ENCODE data around the gene TNFAIP6.

DNA sequence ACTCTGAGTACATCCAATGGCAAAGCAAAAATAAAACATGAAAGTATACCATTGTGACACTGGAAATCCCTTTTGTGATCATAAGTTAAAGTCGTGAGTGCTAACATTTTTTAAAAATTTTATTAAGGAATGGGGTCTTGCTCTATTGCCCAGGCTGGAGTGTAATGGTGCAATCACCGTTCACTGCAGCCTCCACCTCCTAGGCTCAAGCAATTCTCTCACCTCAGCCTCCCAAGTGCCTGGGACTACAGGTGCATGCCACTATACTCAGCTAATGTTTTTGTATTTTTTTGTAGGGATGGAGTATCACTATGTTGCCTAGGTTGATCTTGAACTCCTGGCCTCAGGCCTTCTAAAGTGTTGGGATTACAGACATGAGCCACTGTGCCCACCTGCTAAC is 14.3 kb upstream of the TNFAIP6 start:
- TF ChIP-seq, protein P1, sequence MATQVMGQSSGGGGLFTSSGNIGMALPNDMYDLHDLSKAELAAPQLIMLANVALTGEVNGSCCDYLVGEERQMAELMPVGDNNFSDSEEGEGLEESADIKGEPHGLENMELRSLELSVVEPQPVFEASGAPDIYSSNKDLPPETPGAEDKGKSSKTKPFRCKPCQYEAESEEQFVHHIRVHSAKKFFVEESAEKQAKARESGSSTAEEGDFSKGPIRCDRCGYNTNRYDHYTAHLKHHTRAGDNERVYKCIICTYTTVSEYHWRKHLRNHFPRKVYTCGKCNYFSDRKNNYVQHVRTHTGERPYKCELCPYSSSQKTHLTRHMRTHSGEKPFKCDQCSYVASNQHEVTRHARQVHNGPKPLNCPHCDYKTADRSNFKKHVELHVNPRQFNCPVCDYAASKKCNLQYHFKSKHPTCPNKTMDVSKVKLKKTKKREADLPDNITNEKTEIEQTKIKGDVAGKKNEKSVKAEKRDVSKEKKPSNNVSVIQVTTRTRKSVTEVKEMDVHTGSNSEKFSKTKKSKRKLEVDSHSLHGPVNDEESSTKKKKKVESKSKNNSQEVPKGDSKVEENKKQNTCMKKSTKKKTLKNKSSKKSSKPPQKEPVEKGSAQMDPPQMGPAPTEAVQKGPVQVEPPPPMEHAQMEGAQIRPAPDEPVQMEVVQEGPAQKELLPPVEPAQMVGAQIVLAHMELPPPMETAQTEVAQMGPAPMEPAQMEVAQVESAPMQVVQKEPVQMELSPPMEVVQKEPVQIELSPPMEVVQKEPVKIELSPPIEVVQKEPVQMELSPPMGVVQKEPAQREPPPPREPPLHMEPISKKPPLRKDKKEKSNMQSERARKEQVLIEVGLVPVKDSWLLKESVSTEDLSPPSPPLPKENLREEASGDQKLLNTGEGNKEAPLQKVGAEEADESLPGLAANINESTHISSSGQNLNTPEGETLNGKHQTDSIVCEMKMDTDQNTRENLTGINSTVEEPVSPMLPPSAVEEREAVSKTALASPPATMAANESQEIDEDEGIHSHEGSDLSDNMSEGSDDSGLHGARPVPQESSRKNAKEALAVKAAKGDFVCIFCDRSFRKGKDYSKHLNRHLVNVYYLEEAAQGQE (tag by site-specific recombination; IDR thresholded peaks at IDR 0.05) = no peak
- TF ChIP-seq, protein P2, sequence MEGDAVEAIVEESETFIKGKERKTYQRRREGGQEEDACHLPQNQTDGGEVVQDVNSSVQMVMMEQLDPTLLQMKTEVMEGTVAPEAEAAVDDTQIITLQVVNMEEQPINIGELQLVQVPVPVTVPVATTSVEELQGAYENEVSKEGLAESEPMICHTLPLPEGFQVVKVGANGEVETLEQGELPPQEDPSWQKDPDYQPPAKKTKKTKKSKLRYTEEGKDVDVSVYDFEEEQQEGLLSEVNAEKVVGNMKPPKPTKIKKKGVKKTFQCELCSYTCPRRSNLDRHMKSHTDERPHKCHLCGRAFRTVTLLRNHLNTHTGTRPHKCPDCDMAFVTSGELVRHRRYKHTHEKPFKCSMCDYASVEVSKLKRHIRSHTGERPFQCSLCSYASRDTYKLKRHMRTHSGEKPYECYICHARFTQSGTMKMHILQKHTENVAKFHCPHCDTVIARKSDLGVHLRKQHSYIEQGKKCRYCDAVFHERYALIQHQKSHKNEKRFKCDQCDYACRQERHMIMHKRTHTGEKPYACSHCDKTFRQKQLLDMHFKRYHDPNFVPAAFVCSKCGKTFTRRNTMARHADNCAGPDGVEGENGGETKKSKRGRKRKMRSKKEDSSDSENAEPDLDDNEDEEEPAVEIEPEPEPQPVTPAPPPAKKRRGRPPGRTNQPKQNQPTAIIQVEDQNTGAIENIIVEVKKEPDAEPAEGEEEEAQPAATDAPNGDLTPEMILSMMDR (tag by site-specific recombination; IDR thresholded peaks at IDR 0.05) = no peak
- TF ChIP-seq ZNF792 (tag by site-specific recombination; IDR thresholded peaks at IDR 0.05) (no peak), ZNF391 (tag by site-specific recombination; IDR thresholded peaks at IDR 0.05; ENCODE audit: borderline replicate concordance, low read depth) (no peak), ZNF335 (tag by site-specific recombination; conservative IDR thresholded peaks at IDR 0.05) (no peak), ZBTB17 (tag by site-specific recombination; IDR thresholded peaks at IDR 0.05) (no peak), ZNF114 (tag by site-specific recombination; IDR thresholded peaks at IDR 0.05) (no peak), SCRT2 (tag by site-specific recombination; IDR thresholded peaks at IDR 0.05) (no peak), TCF7L2 (IDR thresholded peaks at IDR 0.05; ENCODE audit: borderline replicate concordance, low read depth, low read length) (no peak), ZNF274 (IDR thresholded peaks at IDR 0.05; ENCODE audit: low read length) (no peak), ZNF274 (tag by site-specific recombination; IDR thresholded peaks at IDR 0.05; ENCODE audit: borderline replicate concordance) (no peak)
- TF ChIP-seq, protein P3, sequence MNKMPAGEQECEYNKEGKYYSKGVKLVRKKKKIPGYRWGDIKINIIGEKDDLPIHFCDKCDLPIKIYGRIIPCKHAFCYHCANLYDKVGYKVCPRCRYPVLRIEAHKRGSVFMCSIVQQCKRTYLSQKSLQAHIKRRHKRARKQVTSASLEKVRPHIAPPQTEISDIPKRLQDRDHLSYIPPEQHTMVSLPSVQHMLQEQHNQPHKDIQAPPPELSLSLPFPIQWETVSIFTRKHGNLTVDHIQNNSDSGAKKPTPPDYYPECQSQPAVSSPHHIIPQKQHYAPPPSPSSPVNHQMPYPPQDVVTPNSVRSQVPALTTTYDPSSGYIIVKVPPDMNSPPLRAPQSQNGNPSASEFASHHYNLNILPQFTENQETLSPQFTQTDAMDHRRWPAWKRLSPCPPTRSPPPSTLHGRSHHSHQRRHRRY (tag by site-specific recombination; IDR thresholded peaks at IDR 0.05) = no peak
- TF ChIP-seq, protein P4, sequence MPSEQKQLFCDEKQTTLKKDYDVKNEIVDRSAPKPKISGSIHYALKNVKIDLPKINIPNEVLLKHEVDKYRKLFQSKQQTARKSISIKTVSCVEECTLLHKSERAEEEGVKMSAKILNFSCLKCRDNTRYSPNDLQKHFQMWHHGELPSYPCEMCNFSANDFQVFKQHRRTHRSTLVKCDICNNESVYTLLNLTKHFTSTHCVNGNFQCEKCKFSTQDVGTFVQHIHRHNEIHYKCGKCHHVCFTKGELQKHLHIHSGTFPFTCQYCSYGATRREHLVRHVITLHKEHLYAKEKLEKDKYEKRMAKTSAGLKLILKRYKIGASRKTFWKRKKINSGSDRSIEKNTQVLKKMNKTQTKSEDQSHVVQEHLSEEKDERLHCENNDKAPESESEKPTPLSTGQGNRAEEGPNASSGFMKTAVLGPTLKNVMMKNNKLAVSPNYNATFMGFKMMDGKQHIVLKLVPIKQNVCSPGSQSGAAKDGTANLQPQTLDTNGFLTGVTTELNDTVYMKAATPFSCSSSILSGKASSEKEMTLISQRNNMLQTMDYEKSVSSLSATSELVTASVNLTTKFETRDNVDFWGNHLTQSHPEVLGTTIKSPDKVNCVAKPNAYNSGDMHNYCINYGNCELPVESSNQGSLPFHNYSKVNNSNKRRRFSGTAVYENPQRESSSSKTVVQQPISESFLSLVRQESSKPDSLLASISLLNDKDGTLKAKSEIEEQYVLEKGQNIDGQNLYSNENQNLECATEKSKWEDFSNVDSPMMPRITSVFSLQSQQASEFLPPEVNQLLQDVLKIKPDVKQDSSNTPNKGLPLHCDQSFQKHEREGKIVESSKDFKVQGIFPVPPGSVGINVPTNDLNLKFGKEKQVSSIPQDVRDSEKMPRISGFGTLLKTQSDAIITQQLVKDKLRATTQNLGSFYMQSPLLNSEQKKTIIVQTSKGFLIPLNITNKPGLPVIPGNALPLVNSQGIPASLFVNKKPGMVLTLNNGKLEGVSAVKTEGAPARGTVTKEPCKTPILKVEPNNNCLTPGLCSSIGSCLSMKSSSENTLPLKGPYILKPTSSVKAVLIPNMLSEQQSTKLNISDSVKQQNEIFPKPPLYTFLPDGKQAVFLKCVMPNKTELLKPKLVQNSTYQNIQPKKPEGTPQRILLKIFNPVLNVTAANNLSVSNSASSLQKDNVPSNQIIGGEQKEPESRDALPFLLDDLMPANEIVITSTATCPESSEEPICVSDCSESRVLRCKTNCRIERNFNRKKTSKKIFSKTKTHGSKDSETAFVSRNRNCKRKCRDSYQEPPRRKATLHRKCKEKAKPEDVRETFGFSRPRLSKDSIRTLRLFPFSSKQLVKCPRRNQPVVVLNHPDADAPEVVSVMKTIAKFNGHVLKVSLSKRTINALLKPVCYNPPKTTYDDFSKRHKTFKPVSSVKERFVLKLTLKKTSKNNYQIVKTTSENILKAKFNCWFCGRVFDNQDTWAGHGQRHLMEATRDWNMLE (tag by site-specific recombination; conservative IDR thresholded peaks at IDR 0.05; ENCODE audit: low read depth) = no peak
- TF ChIP-seq, protein P5, sequence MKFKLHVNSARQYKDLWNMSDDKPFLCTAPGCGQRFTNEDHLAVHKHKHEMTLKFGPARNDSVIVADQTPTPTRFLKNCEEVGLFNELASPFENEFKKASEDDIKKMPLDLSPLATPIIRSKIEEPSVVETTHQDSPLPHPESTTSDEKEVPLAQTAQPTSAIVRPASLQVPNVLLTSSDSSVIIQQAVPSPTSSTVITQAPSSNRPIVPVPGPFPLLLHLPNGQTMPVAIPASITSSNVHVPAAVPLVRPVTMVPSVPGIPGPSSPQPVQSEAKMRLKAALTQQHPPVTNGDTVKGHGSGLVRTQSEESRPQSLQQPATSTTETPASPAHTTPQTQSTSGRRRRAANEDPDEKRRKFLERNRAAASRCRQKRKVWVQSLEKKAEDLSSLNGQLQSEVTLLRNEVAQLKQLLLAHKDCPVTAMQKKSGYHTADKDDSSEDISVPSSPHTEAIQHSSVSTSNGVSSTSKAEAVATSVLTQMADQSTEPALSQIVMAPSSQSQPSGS (tag by site-specific recombination; IDR thresholded peaks at IDR 0.05; ENCODE audit: low read depth) = no peak
